Ecto neural progenitor cell (in vitro differentiated cells): Measurements from ENCODE around the gene SCN3A.
A peak's percentile ranks its signal among the peaks of the same experiment; 100 is the strongest.

ENCODE experiments used
- DNase-seq: peaks from one replicate; pipeline ENCODE4 v3.0.0-alpha.2; 2018; ENCODE audit warnings: low spot score

The SCN3A gene

GRCh38 chr2:165112133-165112573 lies 91.7 kb downstream of the SCN3A start:
- no peak for DNase-seq

- DNase-seq, result no peak
Observed at GRCh38 chr2:165110394-165110793, 93.5 kb downstream of the SCN3A start.

GRCh38 chr2:165109915-165110314 lies 93.9 kb downstream of the SCN3A start:
- DNase-seq, result no peak

GRCh38 chr2:165105926-165106325 lies 97.9 kb downstream of the SCN3A start:
- DNase-seq, result no peak

- no peak for DNase-seq
Observed at GRCh38 chr2:165087933-165088901, 115.6 kb downstream of the SCN3A start.

GRCh38 chr2:165086337-165086736 lies 117.5 kb downstream of the SCN3A start:
- DNase-seq, result no peak

- no peak for DNase-seq
Observed at GRCh38 chr2:165083326-165083725, 120.5 kb downstream of the SCN3A start.

GRCh38 chr2:165082479-165082878 lies 121.4 kb downstream of the SCN3A start:
- DNase-seq, result no peak

- DNase-seq, result no peak
Observed at GRCh38 chr2:165081276-165081675, 122.6 kb downstream of the SCN3A start.

- DNase-seq, result no peak
Observed at GRCh38 chr2:165079432-165079831, 124.4 kb downstream of the SCN3A start.

- DNase-seq, result no peak
Observed at GRCh38 chr2:165078913-165079312, 124.9 kb downstream of the SCN3A start.

- DNase-seq, result no peak
Observed at GRCh38 chr2:165074884-165075283, 129.0 kb downstream of the SCN3A start.

- no peak for DNase-seq
Observed at GRCh38 chr2:165074323-165074722, 129.5 kb downstream of the SCN3A start.

- DNase-seq, result peak; percentile 57
Observed at GRCh38 chr2:165070076-165070475, 133.8 kb downstream of the SCN3A start.

GRCh38 chr2:165069151-165069550 lies 134.7 kb downstream of the SCN3A start:
- no peak for DNase-seq

- DNase-seq, result no peak
Observed at GRCh38 chr2:165068487-165068757, 135.4 kb downstream of the SCN3A start.

- peak; percentile 90 for DNase-seq
Observed at GRCh38 chr2:165067643-165068486, 136.0 kb downstream of the SCN3A start.

- no peak for DNase-seq
Observed at GRCh38 chr2:165064743-165065142, 139.1 kb downstream of the SCN3A start.

GRCh38 chr2:165060411-165060810 lies 143.4 kb downstream of the SCN3A start:
- DNase-seq, result no peak

GRCh38 chr2:165058476-165059265 lies 145.2 kb downstream of the SCN3A start:
- no peak for DNase-seq

GRCh38 chr2:165057931-165058330 lies 145.9 kb downstream of the SCN3A start:
- no peak for DNase-seq

- no peak for DNase-seq
Observed at GRCh38 chr2:165057308-165057707, 146.5 kb downstream of the SCN3A start.
